SK-N-SH (cell line): ENCODE measurements around the gene UBASH3B.

Experiments
- CTCF ChIP-seq: fragments of 200-600 bp; sonication (generic); IDR thresholded peaks from 2 replicates; pipeline ENCODE4 v1.6.1; 2017; ENCODE audit warnings: antibody characterized with exemption, mild to moderate bottlenecking, moderate library complexity
- IRF3 ChIP-seq: fragments of 150-350 bp; IDR thresholded peaks from 2 replicates; pipeline ENCODE4 v1.6.1; 2016; ENCODE audit warnings: mild to moderate bottlenecking, low read depth, low read length
- JUND ChIP-seq: IDR thresholded peaks from 2 replicates; pipeline ENCODE4 v1.4.0; 2012
- MAX ChIP-seq: IDR thresholded peaks from 2 replicates; pipeline ENCODE4 v1.4.0; 2012; ENCODE audit warnings: low read depth
- NFIC ChIP-seq: IDR thresholded peaks from 2 replicates; pipeline ENCODE4 v1.4.0; 2012; ENCODE audit warnings: borderline replicate concordance
- POLR2AphosphoS5 ChIP-seq: IDR thresholded peaks from 2 replicates; pipeline ENCODE4 v1.6.1; 2012; ENCODE audit warnings: low read depth, low read length
- RAD21 ChIP-seq: IDR thresholded peaks from 2 replicates; pipeline ENCODE4 v1.6.1; 2012; ENCODE audit warnings: mild to moderate bottlenecking, low read length
- SMC3 ChIP-seq: IDR thresholded peaks from 2 replicates; pipeline ENCODE4 v1.6.1; 2012; ENCODE audit warnings: low read depth, low read length, improper control_type of control experiment

GRCh38 chr11:122795307-122795706, 139.8 kb downstream of the UBASH3B start:
- no peak for TF ChIP-seq CTCF
- TF ChIP-seq POLR2AphosphoS5 = no peak
- no peak for TF ChIP-seq MAX
- no peak for TF ChIP-seq RAD21
- TF ChIP-seq NFIC = no peak
- TF ChIP-seq SMC3 = no peak
- no peak for TF ChIP-seq IRF3
- TF ChIP-seq JUND = no peak
